Neutrophil (primary cell): ENCODE measurements around the gene TRAF2.

Experiments used
- H3K27ac ChIP-seq: fragments of 200-600 bp; sonication (generic); 2 replicates; pipeline ENCODE4 v1.5.1; 2016; ENCODE audit warnings: mild to moderate bottlenecking, moderate library complexity
- H3K27me3 ChIP-seq: fragments of 200-600 bp; sonication (generic); 2 replicates; pipeline ENCODE4 v1.6.0; 2016; ENCODE audit warnings: mild to moderate bottlenecking
- H3K36me3 ChIP-seq: fragments of 200-600 bp; sonication (generic); 2 replicates; pipeline ENCODE4 v1.5.1; 2017
- H3K4me1 ChIP-seq, 2 experiments: fragments of 200-600 bp in 1 of 2; sonication (generic) in 1 of 2; 1 replicate in 1 of 2; 2 replicates in 1 of 2; pipeline versions ENCODE4 v1.5.1 to v1.6.1; 2013 to 2016; ENCODE audit warnings: low read depth in 1 of 2, low read length in 1 of 2, mild to moderate bottlenecking in 1 of 2, moderate library complexity in 1 of 2; ENCODE audit not compliant: control insufficient read depth in 1 of 2, insufficient read depth in 1 of 2
- H3K4me3 ChIP-seq, 2 experiments: fragments of 200-600 bp in 1 of 2; sonication (generic) in 1 of 2; 1 replicate in 1 of 2; 2 replicates in 1 of 2; pipeline ENCODE4 v1.5.1; 2013 to 2016; ENCODE audit warnings: low read depth in 1 of 2, low read length in 1 of 2, mild to moderate bottlenecking in 1 of 2, moderate library complexity in 1 of 2
- H3K9me3 ChIP-seq: fragments of 200-600 bp; sonication (generic); 2 replicates; pipeline ENCODE4 v1.5.1; 2016
- TF ChIP-seq, protein P1 (sequence below): fragments of 200-600 bp; sonication (generic); IDR thresholded peaks from 2 replicates; pipeline ENCODE4 v1.5.1; 2016; ENCODE audit warnings: antibody characterized with exemption

Gene TRAF2

DNA sequence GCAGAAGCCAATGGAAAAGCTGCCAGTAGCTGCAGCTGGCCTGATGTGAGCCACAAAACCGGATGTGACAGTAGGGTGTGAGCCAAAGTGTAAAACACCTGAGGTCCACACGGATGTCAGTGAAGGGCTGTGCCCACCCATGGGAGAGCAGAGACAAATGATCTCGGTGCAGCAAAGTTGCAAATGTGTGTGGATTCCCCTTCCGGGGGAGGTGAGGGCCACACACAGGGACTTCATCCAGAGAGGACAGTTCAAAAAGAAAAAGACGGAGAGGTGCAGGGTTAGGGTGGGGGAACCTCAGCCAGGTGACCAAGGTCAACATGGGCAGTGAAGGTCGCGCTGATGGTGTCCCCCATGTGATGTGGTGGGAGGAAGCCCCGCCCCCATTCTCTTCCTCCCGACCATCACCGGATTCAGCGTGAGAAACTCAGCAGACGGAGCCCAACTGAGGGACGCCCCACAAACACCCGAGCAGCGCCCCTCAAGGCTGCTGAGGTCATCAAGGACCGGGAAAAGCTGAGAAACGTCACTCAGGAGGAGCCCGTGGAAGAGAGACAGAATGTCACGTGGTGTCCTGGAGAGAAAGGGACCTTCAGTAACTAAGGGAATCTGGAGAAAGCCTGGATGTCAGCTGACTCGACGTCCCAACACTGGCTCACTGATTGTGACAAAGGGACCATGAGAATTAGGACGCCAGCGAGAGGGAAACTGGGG is 79.6 kb downstream of the TRAF2 start:
- peaks cover 10% of the 10 kb centered on the region for H3K27me3 ChIP-seq
- no peaks in the 10 kb centered on the region for H3K4me1 ChIP-seq
- H3K36me3 ChIP-seq, result no peaks in the 10 kb centered on the region
- H3K9me3 ChIP-seq, result no peaks in the 10 kb centered on the region
- no peak overlapping the region for H3K4me3 ChIP-seq
- no peak overlapping the region for H3K27ac ChIP-seq
- TF ChIP-seq, protein P1, sequence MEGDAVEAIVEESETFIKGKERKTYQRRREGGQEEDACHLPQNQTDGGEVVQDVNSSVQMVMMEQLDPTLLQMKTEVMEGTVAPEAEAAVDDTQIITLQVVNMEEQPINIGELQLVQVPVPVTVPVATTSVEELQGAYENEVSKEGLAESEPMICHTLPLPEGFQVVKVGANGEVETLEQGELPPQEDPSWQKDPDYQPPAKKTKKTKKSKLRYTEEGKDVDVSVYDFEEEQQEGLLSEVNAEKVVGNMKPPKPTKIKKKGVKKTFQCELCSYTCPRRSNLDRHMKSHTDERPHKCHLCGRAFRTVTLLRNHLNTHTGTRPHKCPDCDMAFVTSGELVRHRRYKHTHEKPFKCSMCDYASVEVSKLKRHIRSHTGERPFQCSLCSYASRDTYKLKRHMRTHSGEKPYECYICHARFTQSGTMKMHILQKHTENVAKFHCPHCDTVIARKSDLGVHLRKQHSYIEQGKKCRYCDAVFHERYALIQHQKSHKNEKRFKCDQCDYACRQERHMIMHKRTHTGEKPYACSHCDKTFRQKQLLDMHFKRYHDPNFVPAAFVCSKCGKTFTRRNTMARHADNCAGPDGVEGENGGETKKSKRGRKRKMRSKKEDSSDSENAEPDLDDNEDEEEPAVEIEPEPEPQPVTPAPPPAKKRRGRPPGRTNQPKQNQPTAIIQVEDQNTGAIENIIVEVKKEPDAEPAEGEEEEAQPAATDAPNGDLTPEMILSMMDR, result no peak

DNA sequence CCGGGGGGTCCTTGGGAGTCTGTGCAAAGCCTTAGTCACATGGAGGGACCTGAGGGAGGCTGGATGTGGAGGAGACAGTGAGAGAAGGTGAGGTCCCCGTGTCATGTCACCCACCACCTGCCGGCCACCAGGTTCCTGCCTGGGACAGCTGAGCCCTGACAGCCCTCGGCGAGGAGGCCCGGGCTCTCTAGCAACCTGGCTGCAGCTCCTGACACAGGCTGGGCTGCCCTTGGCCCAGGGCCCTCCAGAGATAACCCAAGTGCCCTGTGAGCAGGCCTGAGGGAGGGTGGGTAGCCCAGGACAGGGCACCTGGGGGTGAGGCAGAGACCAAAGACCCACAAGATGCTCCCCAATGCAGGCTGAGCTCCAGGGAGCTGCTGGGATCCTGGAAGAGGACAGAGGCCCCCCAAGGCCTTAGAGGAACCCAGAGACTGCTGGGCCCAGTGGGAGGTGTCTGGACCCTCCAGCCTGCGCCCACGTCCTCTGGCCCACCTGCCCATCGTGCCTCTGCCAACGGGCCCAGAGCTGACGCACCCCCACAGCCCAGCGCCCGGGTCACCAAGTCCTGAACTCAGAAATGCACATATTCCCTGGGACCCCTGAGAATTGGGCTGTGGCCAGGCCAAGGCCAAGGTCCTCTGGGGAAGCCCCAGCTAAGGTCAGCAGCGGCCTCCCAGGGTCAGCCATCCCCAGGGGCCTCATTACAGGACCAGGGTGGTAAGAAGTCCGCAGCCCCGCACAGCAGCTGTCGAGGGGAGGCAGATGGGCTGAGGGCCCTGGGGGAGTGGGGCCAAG is 82.2 kb downstream of the TRAF2 start:
- no peaks in the 10 kb centered on the region for H3K9me3 ChIP-seq
- H3K36me3 ChIP-seq, result no peaks in the 10 kb centered on the region
- H3K27ac ChIP-seq, result no peak overlapping the region
- TF ChIP-seq, protein P1, result no peak
- no peaks in the 10 kb centered on the region for H3K4me1 ChIP-seq
- no peak overlapping the region for H3K4me3 ChIP-seq
- H3K27me3 ChIP-seq, result peaks cover 15% of the 10 kb centered on the region

DNA sequence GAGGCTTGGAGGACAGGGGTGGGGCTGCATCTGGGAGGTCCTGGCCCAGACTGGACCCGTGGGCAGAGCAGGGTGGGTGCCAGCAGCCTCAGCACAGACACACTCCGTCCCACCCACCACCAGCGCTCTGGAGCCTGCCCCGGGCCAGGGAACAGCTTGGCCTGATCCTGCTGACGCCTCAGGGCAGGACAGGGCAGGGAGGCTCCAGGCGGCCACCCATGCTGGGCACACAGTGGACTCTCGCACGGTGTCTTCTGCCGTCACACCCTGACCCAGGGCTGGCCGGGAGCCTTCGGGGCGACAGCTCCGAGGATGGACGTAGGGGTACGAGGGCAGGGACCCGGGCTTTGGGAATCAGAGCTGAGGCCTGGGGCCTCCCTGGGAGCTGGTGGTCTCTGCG is 82.8 kb downstream of the TRAF2 start:
- Histone ChIP-seq H3K36me3 (no peaks in the 10 kb centered on the region), H3K4me3 (no peak overlapping the region), H3K27me3 (peaks cover 21% of the 10 kb centered on the region), H3K4me1 (no peaks in the 10 kb centered on the region), H3K27ac (no peak overlapping the region), H3K9me3 (no peaks in the 10 kb centered on the region)
- TF ChIP-seq, protein P1, result no peak

DNA sequence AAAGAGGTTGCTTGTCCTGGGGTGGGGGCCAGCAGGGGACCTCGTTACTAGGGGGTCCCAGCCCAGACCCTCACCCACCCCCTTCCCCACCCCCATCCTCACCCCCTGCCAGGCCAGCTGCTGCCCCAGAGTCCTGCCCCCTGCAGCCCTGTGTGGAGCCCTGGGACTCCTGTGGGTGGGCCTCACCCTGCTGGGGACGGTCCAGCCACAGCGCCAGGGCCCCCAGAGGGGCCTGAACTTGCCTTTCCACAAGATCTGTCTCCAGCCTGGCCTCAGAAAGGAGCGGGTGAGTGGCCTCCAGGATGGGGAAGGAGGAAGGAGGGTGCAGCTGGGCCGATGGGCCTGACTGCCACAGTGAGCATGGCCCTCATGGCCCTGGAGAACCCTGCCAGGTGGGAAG is 83.5 kb downstream of the TRAF2 start:
- no peaks in the 10 kb centered on the region for H3K9me3 ChIP-seq
- H3K36me3 ChIP-seq, result no peaks in the 10 kb centered on the region
- H3K4me3 ChIP-seq, result no peak overlapping the region
- no peaks in the 10 kb centered on the region for H3K4me1 ChIP-seq
- H3K27ac ChIP-seq, result no peak overlapping the region
- TF ChIP-seq, protein P1, result no peak
- H3K27me3 ChIP-seq, result peaks cover 27% of the 10 kb centered on the region

DNA sequence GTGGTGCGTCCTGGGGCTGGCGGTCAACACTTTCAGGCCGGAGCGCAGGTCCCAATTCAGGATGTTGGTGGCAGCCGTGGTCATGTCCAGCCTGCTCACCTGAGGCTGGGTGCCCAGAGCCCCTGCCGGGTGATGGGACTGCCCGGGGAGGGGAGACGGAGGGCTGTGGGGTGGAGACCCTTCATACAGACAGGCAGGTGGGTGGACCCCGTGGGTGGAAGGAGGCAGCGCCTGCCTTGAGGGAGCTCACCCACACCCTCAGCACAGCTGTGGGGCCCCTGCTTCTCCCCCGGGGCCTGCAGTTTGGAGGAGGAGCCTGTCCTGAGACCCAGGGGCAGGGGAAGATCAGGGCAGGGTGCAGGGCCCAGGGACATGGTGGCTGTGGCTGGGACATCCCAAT is 84.0 kb downstream of the TRAF2 start:
- TF ChIP-seq, protein P1, result no peak
- peaks cover 33% of the 10 kb centered on the region for H3K27me3 ChIP-seq
- H3K27ac ChIP-seq, result no peak overlapping the region
- no peaks in the 10 kb centered on the region for H3K9me3 ChIP-seq
- no peak overlapping the region for H3K4me3 ChIP-seq
- no peaks in the 10 kb centered on the region for H3K36me3 ChIP-seq
- H3K4me1 ChIP-seq, result no peaks in the 10 kb centered on the region
